Thyroid gland (tissue), 4 donors: Measurements from ENCODE around the gene SETD4. TPM values are rescaled to one million over a fixed set of nuclear protein-coding genes. Genes with fewer than 3 reads are reported as not detected.

Experiments used
- DNase-seq, 2 donors: peaks; one replicate each; pipeline ENCODE4 v3.0.0-alpha.2; 2019
- H3K27ac ChIP-seq, 3 donors: fragments of 200-600 bp; sonication (generic); 1 replicate in 2 of 3; 2 replicates in 1 of 3; pipeline ENCODE4 v1.5.1; 2016 to 2019; ENCODE audit warnings: mild to moderate bottlenecking in 1 of 3, moderate library complexity in 1 of 3
- H3K27me3 ChIP-seq: fragments of 200-600 bp; sonication (generic); one replicate; pipeline ENCODE4 v1.5.1; 2019
- H3K36me3 ChIP-seq, 2 donors: fragments of 200-600 bp; sonication (generic); one replicate each; pipeline ENCODE4 v1.5.1; 2016 to 2019
- H3K4me1 ChIP-seq, 2 donors: fragments of 200-600 bp; sonication (generic); one replicate each; pipeline ENCODE4 v1.5.1; 2017 to 2019
- H3K4me3 ChIP-seq, 3 donors: fragments of 200-600 bp; sonication (generic); replicated peaks in 1 of 3; 1 replicate in 2 of 3; 2 replicates in 1 of 3; pipeline ENCODE4 v1.5.1; 2016; ENCODE audit warnings: mild to moderate bottlenecking in 1 of 3
- H3K9me3 ChIP-seq: fragments of 200-600 bp; sonication (generic); one replicate; pipeline ENCODE4 v1.5.1; 2017
- CTCF ChIP-seq, 6 experiments: fragments of 200-600 bp in 3 of 6; fragments of 450-650 bp in 3 of 6; sonication (generic) in 3 of 6; IDR thresholded peaks; one replicate each; pipeline ENCODE4 v1.5.1; 2016 to 2019; ENCODE audit warnings: antibody characterized with exemption in 6 of 6, mild to moderate bottlenecking in 2 of 6, inconsistent platforms in 1 of 6, moderate library complexity in 1 of 6
- POLR2A ChIP-seq, 2 donors: fragments of 450-650 bp; IDR thresholded peaks; one replicate each; pipeline ENCODE4 v1.6.1; 2017; ENCODE audit warnings: antibody characterized with exemption in 2 of 2, mild to moderate bottlenecking in 2 of 2, moderate library complexity in 1 of 2
- WGBS, 2 donors: methylation state at CpG; one replicate each; pipeline ENCODE4 v1.1.5; 2017; 5-methylcytosine and 5-hydroxymethylcytosine counted together
- intact Hi-C: fragments of 100-400 bp; cut with DNase I; formaldehyde crosslinking; loops from one replicate; pipeline ENCODE4 v1.15.1; 2023
- total RNA-seq, 4 donors: library from RNA; depleted of rRNA; stranded (reverse); fragments of >200 nt; gene quantifications; one replicate each; pipeline ENCODE4 v1.2.3, GENCODE V29; 2016

Gene SETD4
- total RNA-seq: 10 to 100 TPM; 25.9 to 33.1 (median 29.7) TPM

GRCh38 chr21:36060159-36060921 lies at the start of gene SETD4:
SETD4 (minus strand) TSS chr21:36060526; CDS start chr21:36058888, 1,638 bp downstream.
- peak; percentile 88 to 92 for DNase-seq
- TF ChIP-seq POLR2A (IDR thresholded peaks at IDR 0.05): peak in 1 of 2 donors; percentile 94
- no peak for TF ChIP-seq CTCF (IDR thresholded peaks at IDR 0.05)
- Histone ChIP-seq H3K9me3 (no peaks in the 10 kb centered on the region), H3K4me3 (peak within 1 kb of the TSS; percentile 52 to 86 (median 82)), H3K4me1 (peaks cover 10 to 11% of the 10 kb centered on the region in 2 donors), H3K27ac (peak within 1 kb of the TSS; percentile 88 to 89 (median 89)), H3K36me3 (peaks cover 16 to 23% of the 10 kb centered on the region in 2 donors), H3K27me3 (no peaks in the 10 kb centered on the region)
- intact Hi-C loops: no loop called here
- WGBS, 2 donors: 0 to 1% methylated on average over 26 to 50 of the region's 57 CpGs

- no peaks in the 10 kb centered on the region for H3K27me3 ChIP-seq
- H3K4me3 ChIP-seq: no peak overlapping the region
- 94 to 95% methylated on average over 10 of the region's 10 CpGs for WGBS, 2 donors
- H3K4me1 ChIP-seq: peaks cover 0 to 6% of the 10 kb centered on the region in 2 donors
- H3K27ac ChIP-seq: no peak overlapping the region
- H3K36me3 ChIP-seq: no peaks in the 10 kb centered on the region
- no peak for TF ChIP-seq POLR2A (IDR thresholded peaks at IDR 0.05)
- no peak for TF ChIP-seq CTCF (IDR thresholded peaks at IDR 0.05)
- H3K9me3 ChIP-seq: no peaks in the 10 kb centered on the region
- intact Hi-C loops: loop anchor here (5.0 kb wide), 1 partner anchor 38 kb away; the partner anchor contains the start of gene CBR1
- DNase-seq: no peak
These were observed 49.5 kb upstream of the SETD4 start for GRCh38 chr21:36109868-36110267.

DNA sequence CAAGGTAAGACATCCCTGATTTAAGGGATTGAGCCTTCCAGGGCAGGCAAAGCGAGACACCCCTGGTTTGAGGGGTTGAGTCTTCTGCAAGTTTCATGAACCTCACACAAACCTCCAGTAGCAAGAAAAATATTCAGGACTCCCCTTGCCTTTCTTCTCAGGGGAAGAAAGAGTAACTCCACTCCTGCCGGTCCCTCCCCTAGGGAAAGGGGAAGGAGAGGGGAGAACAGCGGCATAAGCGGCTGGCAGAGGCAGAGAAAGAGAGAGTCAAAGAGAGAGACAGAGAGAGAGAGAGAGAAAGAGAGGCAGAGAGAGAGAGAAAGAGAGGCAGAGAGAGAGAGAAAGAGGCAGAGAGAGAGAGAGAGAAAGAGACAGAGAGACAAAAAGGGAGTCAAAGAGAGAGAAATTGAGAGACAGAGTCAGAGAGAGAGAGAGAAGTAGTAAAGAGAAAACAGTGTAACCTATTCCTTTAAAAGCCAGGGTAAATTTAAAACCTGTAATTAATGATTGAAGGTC lies 45.1 kb upstream of the SETD4 start:
- Histone ChIP-seq H3K27ac (no peak overlapping the region), H3K4me1 (peaks cover 0 to 8% of the 10 kb centered on the region in 2 donors), H3K36me3 (no peaks in the 10 kb centered on the region), H3K27me3 (no peaks in the 10 kb centered on the region), H3K9me3 (no peaks in the 10 kb centered on the region), H3K4me3 (no peak overlapping the region)
- intact Hi-C loops: no loop called here
- DNase-seq: no peak
- no peak for TF ChIP-seq POLR2A (IDR thresholded peaks at IDR 0.05)
- TF ChIP-seq CTCF (IDR thresholded peaks at IDR 0.05): no peak
- 76 to 77% methylated on average over 4 of the region's 4 CpGs for WGBS, 2 donors

GRCh38 chr21:36104317-36105300 lies 44.3 kb upstream of the SETD4 start:
- TF ChIP-seq CTCF (IDR thresholded peaks at IDR 0.05) (peak in 2 of 6 experiments; percentile 46 to 51), POLR2A (IDR thresholded peaks at IDR 0.05) (no peak)
- peak; percentile 63 to 69 for DNase-seq
- intact Hi-C loops: no loop called here
- Histone ChIP-seq H3K27ac (no peak overlapping the region), H3K27me3 (no peaks in the 10 kb centered on the region), H3K36me3 (no peaks in the 10 kb centered on the region), H3K4me1 (peaks cover 0 to 8% of the 10 kb centered on the region in 2 donors), H3K9me3 (no peaks in the 10 kb centered on the region), H3K4me3 (no peak overlapping the region)
- 26 to 31% methylated on average over 28 to 29 of the region's 29 CpGs for WGBS, 2 donors
